Measurements from ENCODE around the gene DUSP11.

DUSP11 gene

GRCh38 chr2:73716543-73717250 is 63.2 kb downstream of the DUSP11 start:
- no peak for DNase-seq

DNA sequence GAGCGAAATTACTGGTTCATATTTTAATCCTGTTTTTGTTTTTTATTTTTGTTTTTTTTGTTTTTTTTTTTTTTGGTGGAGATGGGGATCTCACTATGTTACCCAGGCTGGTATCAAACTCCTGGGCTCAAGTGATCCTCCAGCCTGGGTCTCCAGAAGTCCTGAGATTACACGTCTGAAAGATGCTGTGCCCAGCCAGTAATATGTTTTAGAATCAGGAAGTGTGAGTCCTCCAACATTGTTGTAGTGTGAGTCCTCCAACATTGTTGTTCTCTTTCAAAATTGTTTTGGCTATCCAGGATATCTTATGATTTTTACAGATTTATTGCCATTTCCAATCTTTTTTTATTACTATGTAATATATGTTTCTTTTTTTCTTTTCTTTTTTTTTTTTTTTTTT is 65.8 kb downstream of the DUSP11 start:
- DNase-seq = no peak

Measured in AML-193 (cell line).